ENCODE data around the gene GPC6. TPM values are rescaled to one million over a fixed set of nuclear protein-coding genes. Genes with fewer than 3 reads are reported as not detected.

Gene GPC6
- polyA plus RNA-seq, 1 of the 3 experiments (the other 2 are of a cell fraction): 6.7 TPM

DNA sequence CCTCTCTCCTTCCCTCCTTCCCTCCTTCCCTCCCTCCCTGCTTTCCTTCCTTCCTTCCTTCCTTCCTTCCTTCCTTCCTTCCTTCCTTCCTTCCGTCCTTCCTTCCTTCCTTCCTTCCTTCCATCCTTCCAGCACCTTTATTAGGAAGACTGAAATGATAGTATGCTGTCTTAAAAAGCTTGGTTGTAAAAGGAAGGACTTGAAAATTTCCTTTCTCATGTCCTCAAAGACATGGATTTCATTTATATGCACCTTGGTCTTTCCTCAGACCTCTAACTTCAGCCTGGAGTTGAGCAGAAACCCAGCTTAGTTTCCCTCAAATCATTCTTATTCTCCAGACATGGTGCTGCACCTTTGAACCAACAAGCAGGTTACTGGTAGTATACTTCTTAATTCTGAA is 141.7 kb downstream of the GPC6 start (continued):
- no peak for TF ChIP-seq GATA2 (CRISPR knock-in tag; IDR thresholded peaks at IDR 0.05)
- TF ChIP-seq MXI1 (IDR thresholded peaks at IDR 0.05; ENCODE audit: low read depth, low read length): no peak
- TF ChIP-seq GABPA (IDR thresholded peaks at IDR 0.05; ENCODE audit: low read depth): no peak
- no peak for TF ChIP-seq FOXJ3 (CRISPR knock-in tag; IDR thresholded peaks at IDR 0.05)
- TF ChIP-seq RCOR1 (IDR thresholded peaks at IDR 0.05; ENCODE audit: low read length): no peak
- TF ChIP-seq, protein P1, sequence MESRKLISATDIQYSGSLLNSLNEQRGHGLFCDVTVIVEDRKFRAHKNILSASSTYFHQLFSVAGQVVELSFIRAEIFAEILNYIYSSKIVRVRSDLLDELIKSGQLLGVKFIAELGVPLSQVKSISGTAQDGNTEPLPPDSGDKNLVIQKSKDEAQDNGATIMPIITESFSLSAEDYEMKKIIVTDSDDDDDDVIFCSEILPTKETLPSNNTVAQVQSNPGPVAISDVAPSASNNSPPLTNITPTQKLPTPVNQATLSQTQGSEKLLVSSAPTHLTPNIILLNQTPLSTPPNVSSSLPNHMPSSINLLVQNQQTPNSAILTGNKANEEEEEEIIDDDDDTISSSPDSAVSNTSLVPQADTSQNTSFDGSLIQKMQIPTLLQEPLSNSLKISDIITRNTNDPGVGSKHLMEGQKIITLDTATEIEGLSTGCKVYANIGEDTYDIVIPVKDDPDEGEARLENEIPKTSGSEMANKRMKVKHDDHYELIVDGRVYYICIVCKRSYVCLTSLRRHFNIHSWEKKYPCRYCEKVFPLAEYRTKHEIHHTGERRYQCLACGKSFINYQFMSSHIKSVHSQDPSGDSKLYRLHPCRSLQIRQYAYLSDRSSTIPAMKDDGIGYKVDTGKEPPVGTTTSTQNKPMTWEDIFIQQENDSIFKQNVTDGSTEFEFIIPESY (IDR thresholded peaks at IDR 0.05; ENCODE audit: borderline replicate concordance, low read depth): no peak

- ChIA-PET POLR2A (no interaction called here), CTCF (no interaction called here)
- H2AFZ ChIP-seq (ENCODE audit: low read depth): no peak overlapping the region
- no peaks in the 10 kb centered on the region for H3F3A ChIP-seq (replicated peaks; ENCODE audit: insufficient read depth)
- no peaks in the 10 kb centered on the region for H3K79me2 ChIP-seq (ENCODE audit: insufficient read depth)
- H3K9ac ChIP-seq: no peak overlapping the region
- DNase-seq: no peak
- no peak overlapping the region for H3K4me2 ChIP-seq
- no peaks in the 10 kb centered on the region for H4K20me1 ChIP-seq (ENCODE audit: insufficient read depth)
- H3K36me3 ChIP-seq (replicated peaks in 1 of 2; ENCODE audit: control insufficient read depth in 1 of 2, insufficient read depth in 2 of 2, low read length in 1 of 2): no peaks in the 10 kb centered on the region
- H3K4me1 ChIP-seq (ENCODE audit: control insufficient read depth in 1 of 2, insufficient read depth in 2 of 2, low read depth in 1 of 2, low read length in 1 of 2): peaks cover 0 to 4% of the 10 kb centered on the region in 2 experiments; a peak in 2 of 4 replicates
- H3K4me3 ChIP-seq (ENCODE audit: low read depth in 2 of 2, low read length in 1 of 2): no peak overlapping the region
- TF ChIP-seq RXRA (IDR thresholded peaks at IDR 0.05; ENCODE audit: borderline replicate concordance, low read depth) (no peak), TEAD4 (IDR thresholded peaks at IDR 0.05; ENCODE audit: borderline replicate concordance, insufficient read depth) (no peak), FOXJ3 (CRISPR knock-in tag; IDR thresholded peaks at IDR 0.05) (no peak), IRF3 (IDR thresholded peaks at IDR 0.05; ENCODE audit: low read depth, low read length) (no peak)
- H3K9me2 ChIP-seq: no peaks in the 10 kb centered on the region
- no peak overlapping the region for H3K27ac ChIP-seq (ENCODE audit: low read depth in 2 of 2, low read length in 1 of 2)
- no peaks in the 10 kb centered on the region for H3K9me3 ChIP-seq
- H3K27me3 ChIP-seq (ENCODE audit: insufficient read depth): no peaks in the 10 kb centered on the region
These were observed 142.1 kb downstream of the GPC6 start for GRCh38 chr13:93368718-93369117.

GRCh38 chr13:93372856-93373255 is 146.2 kb downstream of the GPC6 start:
- Histone ChIP-seq H3K36me3 (replicated peaks in 1 of 2; ENCODE audit: control insufficient read depth in 1 of 2, insufficient read depth in 2 of 2, low read length in 1 of 2) (no peaks in the 10 kb centered on the region), H3K27ac (ENCODE audit: low read depth in 2 of 2, low read length in 1 of 2) (no peak overlapping the region), H3K9ac (no peak overlapping the region), H3K4me1 (ENCODE audit: control insufficient read depth in 1 of 2, insufficient read depth in 2 of 2, low read depth in 1 of 2, low read length in 1 of 2) (peaks cover 0 to 2% of the 10 kb centered on the region in 2 experiments; a peak in 1 of 4 replicates), H3K9me3 (no peaks in the 10 kb centered on the region), H3K27me3 (ENCODE audit: insufficient read depth) (no peaks in the 10 kb centered on the region), H3K9me2 (no peaks in the 10 kb centered on the region), H4K20me1 (ENCODE audit: insufficient read depth) (no peaks in the 10 kb centered on the region), H3K4me2 (no peak overlapping the region), H3K4me3 (ENCODE audit: low read depth in 2 of 2, low read length in 1 of 2) (no peak overlapping the region), H3K79me2 (ENCODE audit: insufficient read depth) (no peaks in the 10 kb centered on the region), H2AFZ (ENCODE audit: low read depth) (no peak overlapping the region), H3F3A (replicated peaks; ENCODE audit: insufficient read depth) (no peaks in the 10 kb centered on the region)
- 87% methylated on average over 3 of the region's 3 CpGs for WGBS (ENCODE audit: low lambda C conversion rate)
- ChIA-PET POLR2A (no interaction called here), CTCF (no interaction called here)
- DNase-seq: no peak
- TF ChIP-seq MEF2A (IDR thresholded peaks at IDR 0.05; ENCODE audit: borderline replicate concordance, low read depth) (no peak), USF1 (IDR thresholded peaks at IDR 0.05; ENCODE audit: borderline replicate concordance, low read depth) (no peak), MAX (IDR thresholded peaks at IDR 0.05; ENCODE audit: low read depth) (no peak), RXRA (IDR thresholded peaks at IDR 0.05; ENCODE audit: borderline replicate concordance, low read depth) (no peak), MXI1 (IDR thresholded peaks at IDR 0.05; ENCODE audit: low read depth, low read length) (no peak)
